Stimulated activated CD4-positive, alpha-beta T cell treated with anti-CD3 and anti-CD28 coated beads, Interleukin-4, amount 100 ng/mL, for 1 hour (primary cell): ENCODE results near the gene CDH13.

ENCODE experiments used
- DNase-seq: peaks from one replicate; pipeline ENCODE4 v3.0.0-alpha.2; 2020

Gene CDH13

GRCh38 chr16:83005653-83006160 lies 378.9 kb downstream of the CDH13 start:
- no peak for DNase-seq

DNA sequence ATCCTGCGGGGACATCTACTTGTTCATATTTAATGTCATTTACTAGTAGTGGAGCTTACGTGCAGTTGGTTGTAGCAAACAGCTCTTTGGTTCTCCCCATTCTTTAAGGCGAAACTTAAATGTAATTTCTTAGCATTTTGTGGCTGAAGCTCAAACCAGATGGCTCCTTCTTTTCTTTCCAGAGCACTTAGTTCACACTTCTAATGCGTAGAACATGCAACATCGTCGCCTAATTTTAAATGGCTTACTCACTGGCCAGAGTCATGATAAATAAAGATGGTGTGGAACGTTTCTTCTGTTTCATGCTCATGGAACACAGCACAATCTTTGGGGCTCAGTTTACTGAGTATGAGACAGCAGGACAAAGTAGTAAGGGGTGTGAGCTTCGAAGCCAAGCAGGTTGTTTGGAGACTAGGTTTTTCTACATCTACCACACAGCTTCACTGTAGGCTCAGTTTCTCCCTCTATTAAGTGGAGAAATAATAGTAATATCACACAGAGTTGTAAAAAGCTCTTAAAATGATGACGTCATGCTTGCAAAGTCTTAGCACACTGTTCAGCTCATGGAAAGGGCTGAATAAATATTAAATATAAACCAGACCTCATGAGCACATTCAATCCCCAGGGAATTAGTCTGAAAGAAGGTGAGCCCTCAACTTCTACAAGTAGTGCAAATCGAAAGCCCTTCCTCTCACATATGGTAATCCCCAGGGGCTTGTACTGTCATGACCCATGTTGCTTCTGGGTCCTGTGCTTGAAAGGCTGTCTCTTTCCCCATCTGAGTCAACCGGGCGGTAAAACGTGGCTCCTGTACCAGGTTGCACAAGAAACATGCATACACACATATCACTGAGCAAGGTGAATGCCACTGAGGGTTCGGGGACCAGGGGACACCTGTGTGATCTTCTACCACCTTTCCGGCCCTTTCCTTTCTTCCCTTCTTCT lies 384.3 kb downstream of the CDH13 start:
- no peak for DNase-seq

DNA sequence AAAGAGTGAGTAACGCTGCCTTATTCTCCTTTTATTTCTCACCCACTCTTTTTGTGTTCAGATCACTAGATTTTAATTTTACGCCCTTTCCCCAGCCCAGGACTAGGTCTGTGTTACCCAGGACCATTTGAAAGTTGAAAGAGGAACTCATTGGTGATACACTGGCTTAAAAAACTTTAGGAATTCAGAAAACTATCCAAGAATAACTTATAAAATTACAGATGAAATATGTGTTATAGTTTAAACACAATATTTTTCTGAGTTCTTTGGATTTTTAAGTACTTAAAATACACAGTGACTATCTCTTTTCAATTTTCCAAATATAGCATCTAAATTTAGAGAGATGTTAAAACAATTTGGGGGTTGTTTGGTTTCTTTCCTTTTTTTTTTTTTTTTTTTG lies 385.2 kb downstream of the CDH13 start:
- DNase-seq = no peak

GRCh38 chr16:83013071-83013470 lies 386.3 kb downstream of the CDH13 start:
- no peak for DNase-seq

GRCh38 chr16:83019963-83020362 lies 393.2 kb downstream of the CDH13 start:
- no peak for DNase-seq

- DNase-seq = no peak
These were observed 394.3 kb downstream of the CDH13 start for GRCh38 chr16:83021045-83021444.

- no peak for DNase-seq
These were observed 395.0 kb downstream of the CDH13 start for GRCh38 chr16:83021746-83022145.

DNA sequence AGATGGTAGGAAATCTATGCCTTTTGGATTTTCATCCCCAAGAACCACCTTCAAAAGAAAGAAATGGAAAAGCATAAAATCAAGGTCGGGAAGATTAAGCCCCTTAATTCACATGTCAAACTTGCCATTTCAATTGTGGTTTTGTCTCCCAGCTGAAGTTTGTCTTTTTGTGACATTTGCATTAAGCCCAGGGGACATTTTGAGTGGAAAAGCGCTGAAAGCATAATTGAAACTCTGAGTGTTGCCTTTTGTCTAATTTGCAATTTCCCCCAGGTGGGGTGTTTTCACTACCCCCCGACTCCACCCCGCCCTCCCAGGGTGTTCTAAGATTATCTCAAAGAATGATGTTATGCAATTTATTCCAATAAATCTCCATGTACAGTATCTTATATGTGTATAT lies 396.2 kb downstream of the CDH13 start:
- no peak for DNase-seq

DNA sequence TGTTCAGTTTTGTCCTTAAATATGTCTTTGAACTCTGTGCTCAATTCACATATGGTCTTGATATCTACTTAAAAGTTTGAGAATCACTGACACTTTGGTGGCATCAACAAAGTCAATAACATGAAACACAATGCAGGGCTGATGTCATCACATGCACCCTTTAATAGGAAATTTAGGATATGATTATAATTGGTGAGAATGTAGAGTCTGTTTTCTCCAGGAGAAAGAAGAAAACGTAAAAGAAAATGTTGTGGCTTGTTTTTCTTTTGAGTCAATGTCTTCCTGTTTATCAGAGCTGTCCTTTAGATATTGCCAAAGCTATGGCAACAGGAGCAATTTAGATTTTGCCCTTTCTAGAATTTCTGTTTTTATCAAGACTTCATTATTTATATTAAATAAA lies 396.9 kb downstream of the CDH13 start:
- no peak for DNase-seq

DNA sequence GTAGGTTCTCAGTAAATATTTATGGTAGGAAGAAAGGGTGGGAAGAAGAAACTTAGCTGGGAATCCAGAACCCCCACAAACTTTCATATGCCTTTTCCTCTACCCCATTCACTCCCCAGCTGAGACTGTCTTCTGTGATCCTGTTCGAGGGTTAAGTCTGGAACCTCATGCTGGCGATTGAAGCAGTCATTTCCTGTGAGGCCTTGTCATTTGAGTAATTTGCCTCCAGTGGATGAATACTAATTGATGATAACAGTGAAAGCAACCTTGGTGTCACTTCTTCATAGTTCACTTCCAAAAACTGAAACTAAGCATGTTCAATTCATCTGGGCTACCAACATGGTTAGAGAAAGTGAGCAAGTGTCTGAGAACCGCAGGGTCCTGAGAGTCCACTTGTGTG lies 401.2 kb downstream of the CDH13 start:
- DNase-seq = no peak

GRCh38 chr16:83029467-83029866 lies 402.7 kb downstream of the CDH13 start:
- DNase-seq = no peak

DNA sequence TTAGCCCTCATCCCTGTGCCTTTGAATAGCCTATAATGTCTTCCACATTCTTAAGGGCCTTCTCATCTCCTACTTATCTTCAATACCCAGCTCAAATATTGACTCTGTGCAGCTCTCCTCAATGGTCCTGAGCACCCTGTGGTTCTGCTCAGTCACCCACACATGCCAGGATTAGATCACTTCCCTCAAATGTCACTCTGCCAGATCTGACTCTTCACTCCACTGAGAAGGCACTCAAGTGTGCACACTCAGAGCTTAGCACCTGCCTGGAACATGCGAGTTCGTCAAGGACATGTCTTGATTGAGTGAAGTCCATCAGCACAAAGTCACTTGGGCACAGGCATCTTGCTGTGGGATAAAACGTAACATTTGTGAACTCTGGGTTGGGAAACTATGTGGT lies 404.8 kb downstream of the CDH13 start:
- DNase-seq = no peak

DNA sequence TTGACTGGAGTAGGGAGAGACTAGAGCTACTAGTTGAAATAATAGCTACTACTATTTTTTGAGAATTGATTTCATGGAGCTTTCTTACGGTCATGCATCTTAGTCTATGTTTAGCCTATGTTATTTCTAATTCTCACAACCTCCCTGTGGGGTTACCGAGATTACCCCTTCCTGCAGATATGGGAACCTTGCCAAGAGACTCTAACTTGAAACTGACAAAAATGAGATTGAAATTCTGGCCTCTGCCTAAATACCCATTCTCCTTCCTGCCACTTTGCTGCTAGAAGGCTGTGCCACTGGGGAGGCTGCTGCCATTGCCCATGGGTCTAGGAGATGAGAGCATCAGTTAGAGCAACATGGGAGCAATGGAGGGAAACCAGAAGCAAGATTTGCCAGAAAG lies 410.3 kb downstream of the CDH13 start:
- no peak for DNase-seq

GRCh38 chr16:83037884-83038283 lies 411.1 kb downstream of the CDH13 start:
- DNase-seq = no peak

DNA sequence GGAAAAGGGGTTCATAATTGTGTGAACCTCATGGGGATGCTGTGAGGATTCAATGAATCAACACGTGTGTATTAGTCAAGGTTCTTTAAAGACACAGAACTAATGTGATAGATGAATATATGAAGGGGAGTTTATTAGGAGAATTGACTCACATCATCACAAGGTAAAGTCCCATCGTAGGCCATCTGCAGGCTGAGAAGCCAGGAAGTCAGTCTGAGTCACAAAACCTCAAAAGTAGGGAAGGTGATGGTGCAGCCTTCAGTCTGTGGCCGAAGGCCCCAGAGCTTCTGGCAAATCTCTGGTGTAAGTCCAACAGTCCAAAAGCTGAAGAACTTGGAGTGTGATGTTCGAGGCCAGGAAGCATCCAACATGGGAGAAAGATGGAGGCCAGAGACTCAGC lies 413.4 kb downstream of the CDH13 start:
- DNase-seq = no peak

DNA sequence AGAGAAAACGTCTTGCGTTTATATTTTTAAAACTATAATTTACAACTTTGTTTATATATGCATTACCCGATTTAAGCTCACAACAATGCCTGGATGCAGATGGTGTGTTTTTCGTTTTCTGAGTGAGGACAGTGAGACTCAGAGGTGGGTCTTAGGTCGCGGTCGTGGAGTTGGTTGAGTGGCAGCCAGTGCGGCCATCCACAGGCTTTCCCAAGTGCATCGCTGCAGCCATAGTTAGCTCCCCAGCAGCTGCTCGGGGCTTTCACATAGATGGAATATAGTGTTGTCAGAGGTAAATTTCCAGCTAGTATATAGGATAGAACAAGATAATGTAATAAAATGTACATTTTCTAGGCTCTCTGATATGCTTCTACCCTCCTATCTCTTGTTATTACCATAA lies 417.8 kb downstream of the CDH13 start:
- DNase-seq = no peak

DNA sequence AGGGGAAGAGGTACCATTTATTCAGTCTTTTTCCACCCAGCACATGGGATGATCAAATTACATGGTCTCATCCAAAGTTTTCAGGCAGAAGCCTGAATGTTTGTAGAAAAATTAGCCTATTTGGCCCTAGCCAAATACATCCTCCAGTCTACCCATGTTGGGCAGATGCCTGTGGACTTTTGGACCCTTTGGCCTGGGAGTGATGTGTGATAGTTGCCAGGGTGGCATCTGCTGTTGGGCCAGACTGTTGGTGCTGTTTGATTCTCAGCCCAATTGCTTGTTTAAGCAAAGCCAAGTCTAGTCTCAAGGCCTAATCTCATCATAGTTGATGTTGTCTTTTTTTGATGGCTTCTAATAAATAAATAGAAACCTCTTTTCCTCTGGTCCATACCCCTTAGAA lies 419.0 kb downstream of the CDH13 start:
- DNase-seq = no peak

DNA sequence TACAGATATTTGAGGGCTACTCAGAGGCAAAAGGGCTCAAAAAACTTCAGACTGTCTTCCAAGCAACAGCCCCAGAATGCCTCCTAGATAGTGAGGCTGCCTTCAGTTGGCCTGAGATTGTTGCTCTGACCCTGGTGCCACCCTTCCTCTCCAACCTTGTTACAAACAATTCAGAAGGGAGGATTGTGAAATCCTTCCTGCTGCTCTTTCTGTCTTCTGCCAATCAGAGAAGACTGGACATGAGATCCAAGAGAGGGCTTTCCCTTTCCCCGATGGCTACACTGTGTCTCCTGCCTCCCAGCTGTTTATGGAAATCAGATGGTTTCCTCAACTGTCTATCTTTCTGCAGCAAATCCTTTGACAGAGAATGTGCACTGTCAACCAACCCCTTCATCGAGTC lies 419.9 kb downstream of the CDH13 start:
- DNase-seq = no peak

- DNase-seq = no peak
These were observed 424.7 kb downstream of the CDH13 start for GRCh38 chr16:83051451-83051850.

DNA sequence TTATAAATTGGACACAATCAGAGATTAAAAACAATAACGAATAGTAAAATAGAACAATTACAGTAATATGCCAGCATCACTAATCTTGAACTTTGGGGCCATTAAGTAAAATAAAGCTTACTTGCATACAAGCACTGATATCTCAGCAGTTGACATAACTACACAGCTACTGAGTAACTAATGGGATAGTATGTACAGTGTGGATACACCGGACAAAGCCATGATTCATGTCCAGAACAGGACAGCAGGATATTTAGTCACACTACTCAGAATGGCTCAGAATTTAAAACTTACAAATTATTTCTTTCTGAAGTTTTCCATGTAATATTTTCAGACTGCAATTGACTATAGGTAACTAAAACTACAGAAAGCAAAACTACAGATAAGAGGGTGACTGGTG lies 427.5 kb downstream of the CDH13 start:
- no peak for DNase-seq

- no peak for DNase-seq
These were observed 431.6 kb downstream of the CDH13 start for GRCh38 chr16:83058376-83058775.

GRCh38 chr16:83059237-83059636 lies 432.5 kb downstream of the CDH13 start:
- DNase-seq = no peak

DNA sequence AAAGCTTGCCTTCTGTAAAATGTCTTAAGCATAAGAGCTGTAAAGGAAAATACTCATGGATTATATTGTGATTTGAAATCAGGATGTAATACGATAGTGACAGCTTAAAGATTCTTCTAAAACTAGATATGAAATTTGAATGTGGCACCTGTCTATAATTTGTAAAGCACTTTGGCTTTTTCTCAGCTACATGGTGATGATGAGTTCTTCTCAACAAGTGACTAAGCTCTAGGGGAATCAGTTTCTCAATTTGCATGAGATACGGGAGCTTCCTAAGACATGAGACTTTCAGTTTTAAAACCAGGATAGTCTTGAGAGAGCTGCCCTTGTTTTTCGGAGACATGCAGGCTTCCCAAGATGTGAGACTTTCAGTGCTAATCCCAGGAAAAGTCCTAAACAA lies 439.2 kb downstream of the CDH13 start:
- no peak for DNase-seq

- no peak for DNase-seq
These were observed 440.1 kb downstream of the CDH13 start for GRCh38 chr16:83066881-83067280.

GRCh38 chr16:83068686-83069085 lies 441.9 kb downstream of the CDH13 start:
- DNase-seq = no peak
